Measurements from ENCODE around the gene TACR2.

- no peak for TF ChIP-seq CTCF (conservative IDR thresholded peaks at IDR 0.05 in 1 of 2, IDR thresholded peaks at IDR 0.05 in 1 of 2; ENCODE audit: extremely low read depth in 1 of 2, insufficient read depth in 1 of 2, low read depth in 1 of 2, low read length in 2 of 2)
- no peak for TF ChIP-seq EZH2 (IDR thresholded peaks at IDR 0.05; ENCODE audit: borderline replicate concordance, low read length)
These were observed 34.2 kb downstream of the TACR2 start for GRCh38 chr10:69382382-69383117.

Measured in mammary epithelial cell (primary cell).